ENCODE results near the gene PSMB5.

DNA sequence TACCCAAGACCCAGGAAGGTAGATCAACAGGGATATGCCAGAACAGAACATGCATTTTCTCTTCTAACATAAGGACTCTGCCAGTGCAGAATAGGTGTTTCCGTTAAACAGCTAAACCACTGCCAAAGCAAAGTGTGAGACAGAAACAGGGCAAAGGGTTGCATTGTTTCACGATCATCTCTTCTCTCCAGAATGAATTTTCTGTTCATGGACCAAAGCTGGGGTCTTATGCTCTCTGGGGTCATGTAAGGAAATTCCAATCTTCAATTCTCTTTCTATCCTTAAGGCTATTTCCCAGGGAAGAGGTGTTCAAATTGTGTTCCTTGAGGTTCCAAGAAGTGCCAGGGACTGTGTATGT is 10.9 kb downstream of the PSMB5 start:
- TF ChIP-seq TAF1 (IDR thresholded peaks at IDR 0.05; ENCODE audit: borderline replicate concordance, insufficient read depth, low read length) (no peak), POLR2AphosphoS5 (IDR thresholded peaks at IDR 0.05; ENCODE audit: low read depth, low read length) (no peak), REST (IDR thresholded peaks at IDR 0.05; ENCODE audit: insufficient read depth in 1 of 2, low read depth in 2 of 2, low read length in 2 of 2) (no peak), SIN3A (IDR thresholded peaks at IDR 0.05; ENCODE audit: borderline replicate concordance, insufficient read depth, low read length) (no peak)

All from PFSK-1 (cell line).